ENCODE measurements around the gene CCND3. TPM values are rescaled to one million over a fixed set of nuclear protein-coding genes. Genes with fewer than 3 reads are reported as not detected.

CCND3 gene
- total and polyA plus RNA-seq, 2 donors from 2014 or later = 42.1 to 139 TPM

DNA sequence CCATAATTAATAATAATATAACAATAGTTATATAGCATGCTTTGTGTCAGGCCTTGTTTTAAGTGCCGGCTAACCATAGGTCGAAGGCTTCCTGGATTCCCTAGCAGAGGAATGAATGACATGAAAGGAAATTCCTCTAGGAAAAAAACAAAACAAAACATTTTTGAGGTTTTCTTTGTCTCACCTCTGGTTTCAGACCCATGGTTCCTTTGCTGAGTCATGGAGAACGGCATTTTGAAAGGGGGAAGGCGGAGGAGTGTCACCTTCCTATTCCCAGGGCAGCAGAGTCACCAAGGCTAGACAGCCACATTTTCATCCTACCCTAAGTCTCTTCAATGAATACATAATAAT is 25.3 kb upstream of the CCND3 start:
- Histone ChIP-seq H3K4me3 (ENCODE audit: low read length in 3 of 3) (no peak overlapping the region), H3K4me1 (ENCODE audit: control insufficient read depth in 2 of 3, insufficient read depth in 2 of 3, low read depth in 1 of 3, low read length in 3 of 3) (peaks cover 0 to 9% (median 0%) of the 10 kb centered on the region in 3 donors), H3K9me3 (ENCODE audit: control insufficient read depth in 2 of 3, insufficient read depth in 1 of 3, low read length in 3 of 3) (no peaks in the 10 kb centered on the region), H3K36me3 (ENCODE audit: control insufficient read depth in 2 of 3, insufficient read depth in 3 of 3, low read length in 3 of 3) (no peaks in the 10 kb centered on the region), H3K27me3 (ENCODE audit: control insufficient read depth, insufficient read depth, low read length) (no peaks in the 10 kb centered on the region), H3K9ac (ENCODE audit: low read length in 3 of 3) (no peak overlapping the region), H3K27ac (ENCODE audit: low read depth in 2 of 2, low read length in 2 of 2) (no peak overlapping the region)
- DNase-seq (peak in 1 of 5 donors; percentile 2), FAIRE-seq (no peak)
- TF ChIP-seq, protein P1, sequence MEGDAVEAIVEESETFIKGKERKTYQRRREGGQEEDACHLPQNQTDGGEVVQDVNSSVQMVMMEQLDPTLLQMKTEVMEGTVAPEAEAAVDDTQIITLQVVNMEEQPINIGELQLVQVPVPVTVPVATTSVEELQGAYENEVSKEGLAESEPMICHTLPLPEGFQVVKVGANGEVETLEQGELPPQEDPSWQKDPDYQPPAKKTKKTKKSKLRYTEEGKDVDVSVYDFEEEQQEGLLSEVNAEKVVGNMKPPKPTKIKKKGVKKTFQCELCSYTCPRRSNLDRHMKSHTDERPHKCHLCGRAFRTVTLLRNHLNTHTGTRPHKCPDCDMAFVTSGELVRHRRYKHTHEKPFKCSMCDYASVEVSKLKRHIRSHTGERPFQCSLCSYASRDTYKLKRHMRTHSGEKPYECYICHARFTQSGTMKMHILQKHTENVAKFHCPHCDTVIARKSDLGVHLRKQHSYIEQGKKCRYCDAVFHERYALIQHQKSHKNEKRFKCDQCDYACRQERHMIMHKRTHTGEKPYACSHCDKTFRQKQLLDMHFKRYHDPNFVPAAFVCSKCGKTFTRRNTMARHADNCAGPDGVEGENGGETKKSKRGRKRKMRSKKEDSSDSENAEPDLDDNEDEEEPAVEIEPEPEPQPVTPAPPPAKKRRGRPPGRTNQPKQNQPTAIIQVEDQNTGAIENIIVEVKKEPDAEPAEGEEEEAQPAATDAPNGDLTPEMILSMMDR (IDR thresholded peaks at IDR 0.05; ENCODE audit: borderline replicate concordance, extremely low read depth, insufficient read depth) = no peak
- intact Hi-C loops (cut with DNase I) = no loop called here

DNA sequence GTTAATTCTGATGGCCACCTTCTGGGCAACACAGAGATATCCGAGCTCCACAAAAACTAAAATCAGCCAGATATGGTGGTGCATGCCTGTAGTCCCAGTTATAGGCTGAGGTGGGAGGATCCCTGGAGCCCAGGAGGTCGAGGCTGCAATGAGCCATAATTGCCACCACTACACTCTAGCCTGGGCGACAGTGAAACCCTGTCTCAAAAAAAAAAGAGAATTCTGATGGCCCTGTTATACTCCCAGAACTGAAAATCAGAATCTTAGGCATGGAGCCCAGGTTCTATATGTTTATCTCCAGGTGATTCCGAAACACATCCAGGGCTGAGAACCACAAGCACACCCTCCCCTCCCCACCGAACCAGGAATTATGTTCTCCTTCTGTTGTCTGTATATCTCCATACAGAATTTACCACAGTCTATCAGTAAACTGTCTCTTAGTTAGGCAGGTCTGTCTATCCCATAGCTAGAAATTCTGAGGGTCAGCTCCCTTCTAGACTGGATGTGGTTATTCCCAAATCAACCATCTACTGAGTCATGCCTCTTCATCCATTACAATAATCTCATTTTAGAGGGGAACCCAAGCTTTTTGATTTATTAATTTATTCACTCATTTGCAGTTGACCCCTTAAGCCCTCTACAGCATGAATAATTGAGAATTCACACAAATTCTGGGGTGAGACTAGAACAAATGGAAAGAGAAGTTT is 24.8 kb upstream of the CCND3 start:
- TF ChIP-seq, protein P1 (IDR thresholded peaks at IDR 0.05; ENCODE audit: borderline replicate concordance, extremely low read depth, insufficient read depth) = no peak
- no peaks in the 10 kb centered on the region for H3K27me3 ChIP-seq (ENCODE audit: control insufficient read depth, insufficient read depth, low read length)
- no peaks in the 10 kb centered on the region for H3K9me3 ChIP-seq (ENCODE audit: control insufficient read depth in 2 of 3, insufficient read depth in 1 of 3, low read length in 3 of 3)
- H3K4me1 ChIP-seq (ENCODE audit: control insufficient read depth in 2 of 3, insufficient read depth in 2 of 3, low read depth in 1 of 3, low read length in 3 of 3) = peaks cover 0 to 9% (median 0%) of the 10 kb centered on the region in 3 donors
- H3K27ac ChIP-seq (ENCODE audit: low read depth in 2 of 2, low read length in 2 of 2) = no peak overlapping the region
- H3K9ac ChIP-seq (ENCODE audit: low read length in 3 of 3) = no peak overlapping the region
- H3K4me3 ChIP-seq (ENCODE audit: low read length in 3 of 3) = no peak overlapping the region
- intact Hi-C loops (cut with DNase I) = no loop called here
- no peak for DNase-seq
- FAIRE-seq = no peak
- H3K36me3 ChIP-seq (ENCODE audit: control insufficient read depth in 2 of 3, insufficient read depth in 3 of 3, low read length in 3 of 3) = no peaks in the 10 kb centered on the region

DNA sequence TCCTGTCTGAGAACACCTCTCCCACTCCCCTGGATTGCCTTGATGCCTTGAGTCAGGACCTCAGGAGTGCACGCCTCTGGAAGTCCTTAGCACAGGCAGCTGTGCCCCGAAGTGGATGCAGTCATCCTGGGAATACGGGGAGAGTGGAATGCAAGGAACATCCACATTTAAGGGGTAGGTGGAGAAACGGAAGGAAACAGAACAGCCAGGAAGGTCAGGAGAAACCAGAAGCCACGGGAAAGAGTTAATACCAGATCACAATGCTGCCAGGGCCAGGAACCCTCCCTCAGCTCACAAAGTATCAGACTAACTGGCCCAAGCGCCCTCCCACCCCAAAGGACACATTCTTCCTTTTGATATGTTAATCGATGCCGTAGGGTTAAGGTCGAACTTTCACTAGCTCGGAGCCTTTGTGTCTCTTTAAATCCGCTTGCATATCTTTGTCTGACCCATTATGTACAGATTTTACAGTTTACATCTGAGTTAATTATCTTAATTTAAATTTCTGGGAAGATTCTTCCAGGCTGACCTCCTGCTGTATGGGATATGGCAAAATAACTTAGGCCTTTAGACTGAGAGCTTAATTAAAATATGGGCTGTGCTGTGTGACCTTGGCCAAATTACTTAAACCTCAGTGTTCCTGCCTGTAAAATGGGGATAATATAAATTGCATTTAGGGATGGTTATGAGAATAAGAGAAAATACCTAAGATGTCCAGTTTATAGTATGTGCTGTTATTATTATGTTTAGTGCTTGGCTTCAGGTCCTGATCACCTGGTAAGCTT is 24.0 kb upstream of the CCND3 start:
- no peaks in the 10 kb centered on the region for H3K36me3 ChIP-seq (ENCODE audit: control insufficient read depth in 2 of 3, insufficient read depth in 3 of 3, low read length in 3 of 3)
- H3K27ac ChIP-seq (ENCODE audit: low read depth in 2 of 2, low read length in 2 of 2) = no peak overlapping the region
- TF ChIP-seq, protein P1 (IDR thresholded peaks at IDR 0.05; ENCODE audit: borderline replicate concordance, extremely low read depth, insufficient read depth) = no peak
- H3K27me3 ChIP-seq (ENCODE audit: control insufficient read depth, insufficient read depth, low read length) = no peaks in the 10 kb centered on the region
- H3K9me3 ChIP-seq (ENCODE audit: control insufficient read depth in 2 of 3, insufficient read depth in 1 of 3, low read length in 3 of 3) = no peaks in the 10 kb centered on the region
- H3K9ac ChIP-seq (ENCODE audit: low read length in 3 of 3) = no peak overlapping the region
- peaks cover 0 to 9% (median 0%) of the 10 kb centered on the region in 3 donors for H3K4me1 ChIP-seq (ENCODE audit: control insufficient read depth in 2 of 3, insufficient read depth in 2 of 3, low read depth in 1 of 3, low read length in 3 of 3)
- FAIRE-seq = no peak
- no peak overlapping the region for H3K4me3 ChIP-seq (ENCODE audit: low read length in 3 of 3)
- DNase-seq = no peak
- intact Hi-C loops (cut with DNase I) = no loop called here
